ENCODE measurements around the gene GAP43.

Gene GAP43

DNA sequence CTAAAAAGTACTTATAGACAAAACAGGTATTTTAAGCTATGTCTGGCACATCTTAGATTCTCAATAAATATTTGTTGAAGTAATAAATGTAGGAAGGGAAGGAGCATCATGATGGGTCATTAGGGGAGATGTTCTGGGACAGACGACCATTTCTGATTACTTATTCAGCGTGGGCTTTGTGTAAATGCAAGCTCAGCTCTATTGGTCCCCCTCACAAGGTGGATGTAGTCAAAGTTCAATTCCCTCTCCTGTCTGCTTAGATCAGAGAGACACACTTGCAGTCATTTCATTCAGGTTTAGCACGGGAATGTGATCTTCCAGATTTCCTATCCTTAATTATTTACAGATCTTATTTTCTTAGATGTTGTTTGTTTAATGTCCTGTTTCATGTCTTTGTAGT is 7.5 kb downstream of the GAP43 start:
- Histone ChIP-seq H3K27ac (ENCODE audit: low read length) (no peak overlapping the region), H3K4me3 (ENCODE audit: low read depth in 1 of 2, low read length in 2 of 2) (no peak overlapping the region), H3K9ac (ENCODE audit: low read depth, low read length) (no peak overlapping the region), H4K20me1 (ENCODE audit: insufficient read depth, low read length) (no peaks in the 10 kb centered on the region), H3K9me3 (ENCODE audit: insufficient read depth, low read length, severe bottlenecking) (no peaks in the 10 kb centered on the region), H3K27me3 (ENCODE audit: insufficient read depth, low read length, poor library complexity) (peaks cover 11% of the 10 kb centered on the region), H3K36me3 (ENCODE audit: insufficient read depth, low read length) (no peaks in the 10 kb centered on the region), H2AFZ (ENCODE audit: low read depth, low read length) (no peak overlapping the region), H3K4me2 (ENCODE audit: insufficient read depth, low read length) (no peak overlapping the region), H3K79me2 (ENCODE audit: insufficient read depth, low read length) (no peaks in the 10 kb centered on the region), H3K4me1 (ENCODE audit: insufficient read depth, low read length) (no peaks in the 10 kb centered on the region)
- ATAC-seq (ENCODE audit: insufficient read depth, low read depth) (no peak), DNase-seq (no peak)
- TF ChIP-seq EZH2 (IDR thresholded peaks at IDR 0.05; ENCODE audit: borderline replicate concordance, low read depth, low read length, severe bottlenecking) = no peak

DNA sequence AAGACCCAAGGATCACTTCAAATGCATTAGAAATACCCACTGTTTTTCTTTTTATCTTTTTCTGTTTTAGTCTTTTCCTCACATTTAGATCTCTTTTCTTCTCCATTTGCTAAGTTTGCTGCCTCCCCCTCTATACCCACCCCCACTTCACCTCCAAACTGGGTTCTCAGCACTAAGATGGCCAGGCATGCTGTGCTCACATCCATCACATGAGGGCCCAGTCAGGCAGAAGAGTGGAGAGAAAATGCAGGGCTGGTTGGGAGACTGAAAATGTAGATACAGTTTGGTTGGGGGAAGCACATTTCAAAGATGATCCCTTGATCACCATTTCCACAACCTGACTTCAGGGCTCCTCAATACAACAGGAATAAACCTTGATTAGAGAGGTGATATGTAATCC is 8.7 kb downstream of the GAP43 start:
- Histone ChIP-seq H3K27ac (ENCODE audit: low read length) (no peak overlapping the region), H3K27me3 (ENCODE audit: insufficient read depth, low read length, poor library complexity) (peaks cover 5% of the 10 kb centered on the region), H3K79me2 (ENCODE audit: insufficient read depth, low read length) (no peaks in the 10 kb centered on the region), H3K4me3 (ENCODE audit: low read depth in 1 of 2, low read length in 2 of 2) (no peak overlapping the region), H3K4me1 (ENCODE audit: insufficient read depth, low read length) (no peaks in the 10 kb centered on the region), H3K4me2 (ENCODE audit: insufficient read depth, low read length) (no peak overlapping the region), H4K20me1 (ENCODE audit: insufficient read depth, low read length) (no peaks in the 10 kb centered on the region), H3K9ac (ENCODE audit: low read depth, low read length) (no peak overlapping the region), H3K36me3 (ENCODE audit: insufficient read depth, low read length) (no peaks in the 10 kb centered on the region), H3K9me3 (ENCODE audit: insufficient read depth, low read length, severe bottlenecking) (no peaks in the 10 kb centered on the region), H2AFZ (ENCODE audit: low read depth, low read length) (no peak overlapping the region)
- TF ChIP-seq, protein P1, sequence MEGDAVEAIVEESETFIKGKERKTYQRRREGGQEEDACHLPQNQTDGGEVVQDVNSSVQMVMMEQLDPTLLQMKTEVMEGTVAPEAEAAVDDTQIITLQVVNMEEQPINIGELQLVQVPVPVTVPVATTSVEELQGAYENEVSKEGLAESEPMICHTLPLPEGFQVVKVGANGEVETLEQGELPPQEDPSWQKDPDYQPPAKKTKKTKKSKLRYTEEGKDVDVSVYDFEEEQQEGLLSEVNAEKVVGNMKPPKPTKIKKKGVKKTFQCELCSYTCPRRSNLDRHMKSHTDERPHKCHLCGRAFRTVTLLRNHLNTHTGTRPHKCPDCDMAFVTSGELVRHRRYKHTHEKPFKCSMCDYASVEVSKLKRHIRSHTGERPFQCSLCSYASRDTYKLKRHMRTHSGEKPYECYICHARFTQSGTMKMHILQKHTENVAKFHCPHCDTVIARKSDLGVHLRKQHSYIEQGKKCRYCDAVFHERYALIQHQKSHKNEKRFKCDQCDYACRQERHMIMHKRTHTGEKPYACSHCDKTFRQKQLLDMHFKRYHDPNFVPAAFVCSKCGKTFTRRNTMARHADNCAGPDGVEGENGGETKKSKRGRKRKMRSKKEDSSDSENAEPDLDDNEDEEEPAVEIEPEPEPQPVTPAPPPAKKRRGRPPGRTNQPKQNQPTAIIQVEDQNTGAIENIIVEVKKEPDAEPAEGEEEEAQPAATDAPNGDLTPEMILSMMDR (IDR thresholded peaks at IDR 0.05; ENCODE audit: borderline replicate concordance, extremely low read depth, low read length, poor library complexity, severe bottlenecking) = no peak
- TF ChIP-seq EZH2 (IDR thresholded peaks at IDR 0.05; ENCODE audit: borderline replicate concordance, low read depth, low read length, severe bottlenecking) = no peak
- ATAC-seq (ENCODE audit: insufficient read depth, low read depth) = no peak
- DNase-seq = no peak

DNA sequence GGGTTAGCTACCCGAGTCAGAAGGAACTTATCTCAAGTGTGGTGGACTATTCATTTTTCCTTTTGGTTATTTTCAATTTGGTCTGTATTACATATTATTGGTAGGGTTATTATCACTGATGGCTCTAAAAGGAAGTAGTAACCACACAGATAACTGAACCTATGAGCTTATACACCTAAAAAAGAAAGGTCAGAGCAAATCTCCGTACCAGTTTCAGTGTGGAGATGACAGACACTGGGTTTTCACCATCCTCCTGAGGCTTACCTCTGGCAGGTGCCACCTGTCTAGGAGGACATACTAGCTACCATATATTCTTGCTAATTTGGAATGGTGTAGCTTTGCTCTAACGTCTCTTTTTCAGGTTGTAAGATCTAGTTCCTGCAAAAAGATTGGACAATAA is 10.2 kb downstream of the GAP43 start:
- ATAC-seq (ENCODE audit: insufficient read depth, low read depth) = no peak
- Histone ChIP-seq H3K4me2 (ENCODE audit: insufficient read depth, low read length) (no peak overlapping the region), H3K27ac (ENCODE audit: low read length) (no peak overlapping the region)

DNA sequence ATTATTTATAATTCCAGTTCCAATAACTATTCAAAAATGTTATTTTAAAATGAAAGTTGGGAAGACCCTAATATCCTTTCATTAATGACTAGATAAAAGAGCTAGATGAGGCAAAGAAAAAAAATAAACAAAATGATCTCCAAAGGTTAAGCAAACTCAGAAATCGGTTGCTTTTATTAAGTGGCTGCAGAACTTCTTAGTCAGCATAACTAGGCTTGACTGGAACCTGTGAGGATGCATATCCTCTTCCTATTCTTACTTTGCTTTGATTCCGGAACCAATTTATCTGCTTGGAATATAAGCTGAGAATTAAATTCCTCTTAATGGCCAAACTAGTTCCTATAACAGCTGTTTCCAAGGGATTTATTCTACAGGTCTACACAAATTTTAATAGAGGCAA is 10.7 kb downstream of the GAP43 start:
- no peak overlapping the region for H3K27ac ChIP-seq (ENCODE audit: low read length)
- H3K9me3 ChIP-seq (ENCODE audit: insufficient read depth, low read length, severe bottlenecking) = no peaks in the 10 kb centered on the region
- no peaks in the 10 kb centered on the region for H3K27me3 ChIP-seq (ENCODE audit: insufficient read depth, low read length, poor library complexity)
- H4K20me1 ChIP-seq (ENCODE audit: insufficient read depth, low read length) = no peaks in the 10 kb centered on the region
- no peak for TF ChIP-seq EZH2 (IDR thresholded peaks at IDR 0.05; ENCODE audit: borderline replicate concordance, low read depth, low read length, severe bottlenecking)
- TF ChIP-seq, protein P1 (IDR thresholded peaks at IDR 0.05; ENCODE audit: borderline replicate concordance, extremely low read depth, low read length, poor library complexity, severe bottlenecking) = no peak
- no peaks in the 10 kb centered on the region for H3K4me1 ChIP-seq (ENCODE audit: insufficient read depth, low read length)
- no peak overlapping the region for H3K9ac ChIP-seq (ENCODE audit: low read depth, low read length)
- no peak overlapping the region for H3K4me2 ChIP-seq (ENCODE audit: insufficient read depth, low read length)
- no peak overlapping the region for H3K4me3 ChIP-seq (ENCODE audit: low read depth in 1 of 2, low read length in 2 of 2)
- H3K36me3 ChIP-seq (ENCODE audit: insufficient read depth, low read length) = no peaks in the 10 kb centered on the region
- H3K79me2 ChIP-seq (ENCODE audit: insufficient read depth, low read length) = no peaks in the 10 kb centered on the region
- no peak for DNase-seq
- no peak overlapping the region for H2AFZ ChIP-seq (ENCODE audit: low read depth, low read length)
- ATAC-seq (ENCODE audit: insufficient read depth, low read depth) = no peak

More for the DNA sequence above, 10.2 kb downstream of the GAP43 start:
- Histone ChIP-seq H3K4me1 (ENCODE audit: insufficient read depth, low read length) (no peaks in the 10 kb centered on the region), H3K9me3 (ENCODE audit: insufficient read depth, low read length, severe bottlenecking) (no peaks in the 10 kb centered on the region), H3K9ac (ENCODE audit: low read depth, low read length) (no peak overlapping the region), H3K79me2 (ENCODE audit: insufficient read depth, low read length) (no peaks in the 10 kb centered on the region), H2AFZ (ENCODE audit: low read depth, low read length) (no peak overlapping the region), H4K20me1 (ENCODE audit: insufficient read depth, low read length) (no peaks in the 10 kb centered on the region), H3K36me3 (ENCODE audit: insufficient read depth, low read length) (no peaks in the 10 kb centered on the region), H3K4me3 (ENCODE audit: low read depth in 1 of 2, low read length in 2 of 2) (no peak overlapping the region), H3K27me3 (ENCODE audit: insufficient read depth, low read length, poor library complexity) (peaks cover 2% of the 10 kb centered on the region)
- TF ChIP-seq EZH2 (IDR thresholded peaks at IDR 0.05; ENCODE audit: borderline replicate concordance, low read depth, low read length, severe bottlenecking) = no peak
- TF ChIP-seq, protein P1 (IDR thresholded peaks at IDR 0.05; ENCODE audit: borderline replicate concordance, extremely low read depth, low read length, poor library complexity, severe bottlenecking) = no peak
- DNase-seq = no peak
